ENCODE data around the gene EEA1. TPM values are rescaled to one million over a fixed set of nuclear protein-coding genes. Genes with fewer than 3 reads are reported as not detected.

The EEA1 gene
- total RNA-seq, 1 donor from 2014 or later: 34.4 TPM

DNA sequence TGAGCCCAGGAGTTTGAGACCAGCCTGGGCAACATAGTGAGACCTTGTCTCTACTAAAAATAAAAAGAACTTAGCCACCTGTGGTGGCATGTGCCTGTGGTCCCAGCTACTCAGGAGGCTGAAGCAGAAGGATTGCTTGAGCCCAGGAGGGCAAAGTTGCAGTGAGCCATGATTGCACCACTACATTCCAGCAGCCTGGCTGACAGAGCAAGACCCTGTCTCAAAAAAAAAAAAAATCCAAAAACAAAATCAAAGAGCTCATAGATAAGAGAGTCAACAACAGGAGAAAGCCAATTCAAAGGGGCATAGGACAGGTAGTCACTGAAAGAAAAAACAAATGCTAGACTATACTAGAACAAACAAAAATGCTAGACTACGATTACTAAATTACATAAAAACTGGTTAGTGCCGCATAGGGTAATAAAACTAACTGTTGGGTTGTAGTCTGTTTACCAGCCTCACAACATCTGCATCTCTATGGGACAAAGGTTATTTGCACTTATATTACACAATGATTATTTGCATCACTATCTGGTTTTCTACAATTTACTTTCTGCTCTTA lies 16.6 kb upstream of the EEA1 start:
- TF ChIP-seq, protein P1, sequence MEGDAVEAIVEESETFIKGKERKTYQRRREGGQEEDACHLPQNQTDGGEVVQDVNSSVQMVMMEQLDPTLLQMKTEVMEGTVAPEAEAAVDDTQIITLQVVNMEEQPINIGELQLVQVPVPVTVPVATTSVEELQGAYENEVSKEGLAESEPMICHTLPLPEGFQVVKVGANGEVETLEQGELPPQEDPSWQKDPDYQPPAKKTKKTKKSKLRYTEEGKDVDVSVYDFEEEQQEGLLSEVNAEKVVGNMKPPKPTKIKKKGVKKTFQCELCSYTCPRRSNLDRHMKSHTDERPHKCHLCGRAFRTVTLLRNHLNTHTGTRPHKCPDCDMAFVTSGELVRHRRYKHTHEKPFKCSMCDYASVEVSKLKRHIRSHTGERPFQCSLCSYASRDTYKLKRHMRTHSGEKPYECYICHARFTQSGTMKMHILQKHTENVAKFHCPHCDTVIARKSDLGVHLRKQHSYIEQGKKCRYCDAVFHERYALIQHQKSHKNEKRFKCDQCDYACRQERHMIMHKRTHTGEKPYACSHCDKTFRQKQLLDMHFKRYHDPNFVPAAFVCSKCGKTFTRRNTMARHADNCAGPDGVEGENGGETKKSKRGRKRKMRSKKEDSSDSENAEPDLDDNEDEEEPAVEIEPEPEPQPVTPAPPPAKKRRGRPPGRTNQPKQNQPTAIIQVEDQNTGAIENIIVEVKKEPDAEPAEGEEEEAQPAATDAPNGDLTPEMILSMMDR (IDR thresholded peaks at IDR 0.05): no peak
- H3K27ac ChIP-seq: no peak overlapping the region
- H3K27me3 ChIP-seq: no peaks in the 10 kb centered on the region
- DNase-seq (no peak), ATAC-seq (no peak)
- intact Hi-C loops (cut with DNase I): no loop called here
- no peak overlapping the region for H3K4me3 ChIP-seq
- no peaks in the 10 kb centered on the region for H3K9me3 ChIP-seq
- H3K36me3 ChIP-seq: no peaks in the 10 kb centered on the region
- no peaks in the 10 kb centered on the region for H3K4me1 ChIP-seq

- Histone ChIP-seq H3K27ac (no peak overlapping the region), H3K36me3 (no peaks in the 10 kb centered on the region), H3K4me1 (no peaks in the 10 kb centered on the region), H3K27me3 (no peaks in the 10 kb centered on the region), H3K9me3 (no peaks in the 10 kb centered on the region), H3K4me3 (no peak overlapping the region)
- ATAC-seq (no peak), DNase-seq (no peak)
- TF ChIP-seq, protein P1 (IDR thresholded peaks at IDR 0.05): no peak
- intact Hi-C loops (cut with DNase I): no loop called here
Observed at GRCh38 chr12:92943482-92944250, 14.6 kb upstream of the EEA1 start.

GRCh38 chr12:92942905-92943304 lies 13.8 kb upstream of the EEA1 start:
- H3K36me3 ChIP-seq: no peaks in the 10 kb centered on the region
- no peaks in the 10 kb centered on the region for H3K9me3 ChIP-seq
- no peaks in the 10 kb centered on the region for H3K27me3 ChIP-seq
- no peak overlapping the region for H3K4me3 ChIP-seq
- TF ChIP-seq, protein P1 (IDR thresholded peaks at IDR 0.05): no peak
- intact Hi-C loops (cut with DNase I): no loop called here
- H3K27ac ChIP-seq: no peak overlapping the region
- no peak for DNase-seq
- ATAC-seq: no peak
- H3K4me1 ChIP-seq: no peaks in the 10 kb centered on the region

DNA sequence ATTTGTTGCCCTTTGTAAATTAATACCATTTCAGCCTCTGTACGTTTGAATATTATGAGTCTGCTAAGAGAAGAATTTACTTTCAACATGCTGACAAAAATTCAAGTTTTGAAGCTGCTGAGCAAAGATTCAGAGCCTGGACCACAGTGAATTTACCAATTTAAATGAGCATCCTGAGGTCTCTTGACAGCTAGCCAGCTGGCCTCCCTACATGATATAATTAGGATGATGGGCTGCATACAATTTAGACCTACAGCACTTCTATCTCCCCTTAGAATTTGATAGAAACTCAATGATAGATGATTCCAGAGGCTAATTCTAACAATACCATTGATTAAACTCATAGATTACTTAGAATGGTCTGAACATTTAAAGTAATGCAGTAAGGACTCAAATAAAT lies 10.0 kb upstream of the EEA1 start:
- ATAC-seq (no peak), DNase-seq (no peak)
- Histone ChIP-seq H3K9me3 (no peaks in the 10 kb centered on the region), H3K36me3 (no peaks in the 10 kb centered on the region), H3K4me3 (no peak overlapping the region), H3K27ac (no peak overlapping the region), H3K27me3 (no peaks in the 10 kb centered on the region), H3K4me1 (no peaks in the 10 kb centered on the region)
- TF ChIP-seq, protein P1 (IDR thresholded peaks at IDR 0.05): no peak
- intact Hi-C loops (cut with DNase I): no loop called here

GRCh38 chr12:92938638-92939037 lies 9.5 kb upstream of the EEA1 start:
- Histone ChIP-seq H3K4me3 (no peak overlapping the region), H3K27me3 (no peaks in the 10 kb centered on the region), H3K27ac (no peak overlapping the region), H3K36me3 (no peaks in the 10 kb centered on the region), H3K9me3 (no peaks in the 10 kb centered on the region), H3K4me1 (no peaks in the 10 kb centered on the region)
- DNase-seq (no peak), ATAC-seq (no peak)
- intact Hi-C loops (cut with DNase I): no loop called here
- TF ChIP-seq, protein P1 (IDR thresholded peaks at IDR 0.05): no peak

Measured in upper lobe of right lung (tissue), 1 donor.